Astrocyte (in vitro differentiated cells and primary cell): ENCODE results near the gene OSBPL6.

ENCODE experiments used
- EZH2 ChIP-seq: IDR thresholded peaks from 2 replicates; pipeline ENCODE4 v1.6.1; 2012; ENCODE audit warnings: mild to moderate bottlenecking, low read length, inconsistent platforms; ENCODE audit not compliant: insufficient read depth
- TF ChIP-seq, protein P1 (sequence below): IDR thresholded peaks from 2 replicates; pipeline ENCODE4 v1.5.1; 2011; ENCODE audit warnings: low read depth, mild to moderate bottlenecking, inconsistent platforms, low read length, moderate library complexity; ENCODE audit not compliant: insufficient read depth

DNA sequence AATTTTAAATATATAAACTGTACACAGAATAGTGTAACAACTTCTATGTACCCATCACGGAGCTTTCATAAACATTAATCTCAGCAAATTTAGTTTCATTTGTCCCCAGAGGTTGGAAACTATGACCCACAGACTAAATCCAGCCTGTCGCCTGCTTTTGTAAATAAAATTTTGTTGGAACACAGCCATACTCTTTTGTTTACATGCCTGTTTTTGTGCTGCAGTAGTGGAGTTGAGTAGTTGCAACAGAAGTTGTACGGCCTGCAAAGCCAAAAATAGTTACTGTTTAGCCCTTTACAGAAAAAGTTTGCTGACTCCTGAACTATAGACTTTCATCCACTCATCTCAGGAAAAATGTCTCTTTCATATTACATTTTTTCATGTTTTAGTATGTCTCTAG lies 42.3 kb upstream of the OSBPL6 start:
- TF ChIP-seq, protein P1, sequence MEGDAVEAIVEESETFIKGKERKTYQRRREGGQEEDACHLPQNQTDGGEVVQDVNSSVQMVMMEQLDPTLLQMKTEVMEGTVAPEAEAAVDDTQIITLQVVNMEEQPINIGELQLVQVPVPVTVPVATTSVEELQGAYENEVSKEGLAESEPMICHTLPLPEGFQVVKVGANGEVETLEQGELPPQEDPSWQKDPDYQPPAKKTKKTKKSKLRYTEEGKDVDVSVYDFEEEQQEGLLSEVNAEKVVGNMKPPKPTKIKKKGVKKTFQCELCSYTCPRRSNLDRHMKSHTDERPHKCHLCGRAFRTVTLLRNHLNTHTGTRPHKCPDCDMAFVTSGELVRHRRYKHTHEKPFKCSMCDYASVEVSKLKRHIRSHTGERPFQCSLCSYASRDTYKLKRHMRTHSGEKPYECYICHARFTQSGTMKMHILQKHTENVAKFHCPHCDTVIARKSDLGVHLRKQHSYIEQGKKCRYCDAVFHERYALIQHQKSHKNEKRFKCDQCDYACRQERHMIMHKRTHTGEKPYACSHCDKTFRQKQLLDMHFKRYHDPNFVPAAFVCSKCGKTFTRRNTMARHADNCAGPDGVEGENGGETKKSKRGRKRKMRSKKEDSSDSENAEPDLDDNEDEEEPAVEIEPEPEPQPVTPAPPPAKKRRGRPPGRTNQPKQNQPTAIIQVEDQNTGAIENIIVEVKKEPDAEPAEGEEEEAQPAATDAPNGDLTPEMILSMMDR = no peak
- no peak for TF ChIP-seq EZH2
